NCI-H1930 (cell line): Measurements from ENCODE around the gene DIP2A.

Source experiments
- DNase-seq, 2 experiments: peaks; one replicate each; lab custom pipeline; 2025; lab: John Stamatoyannopoulos, UW

The DIP2A gene

GRCh38 chr21:46537026-46537425 lies 78.3 kb downstream of the DIP2A start:
- no peak for DNase-seq

DNA sequence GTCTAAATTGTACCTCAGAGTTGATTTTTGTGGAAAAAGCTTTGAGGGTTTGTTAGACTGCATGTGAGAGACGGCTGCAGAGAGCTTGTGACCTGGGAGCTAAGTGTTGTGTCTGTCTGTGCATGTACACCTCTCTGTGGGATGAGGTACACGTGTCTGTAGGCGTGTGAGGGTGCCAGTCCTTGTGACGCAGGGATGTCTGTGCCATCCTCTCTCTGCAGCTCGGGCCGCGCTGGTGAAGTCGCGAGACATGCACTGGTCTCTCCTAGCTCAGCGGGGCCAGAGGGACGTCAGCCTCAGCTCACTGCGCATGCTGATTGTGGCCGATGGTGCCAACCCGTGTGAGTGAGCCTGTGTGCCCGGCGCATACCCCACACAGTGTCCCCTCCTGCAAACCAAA lies 79.6 kb downstream of the DIP2A start:
- no peak for DNase-seq

DNA sequence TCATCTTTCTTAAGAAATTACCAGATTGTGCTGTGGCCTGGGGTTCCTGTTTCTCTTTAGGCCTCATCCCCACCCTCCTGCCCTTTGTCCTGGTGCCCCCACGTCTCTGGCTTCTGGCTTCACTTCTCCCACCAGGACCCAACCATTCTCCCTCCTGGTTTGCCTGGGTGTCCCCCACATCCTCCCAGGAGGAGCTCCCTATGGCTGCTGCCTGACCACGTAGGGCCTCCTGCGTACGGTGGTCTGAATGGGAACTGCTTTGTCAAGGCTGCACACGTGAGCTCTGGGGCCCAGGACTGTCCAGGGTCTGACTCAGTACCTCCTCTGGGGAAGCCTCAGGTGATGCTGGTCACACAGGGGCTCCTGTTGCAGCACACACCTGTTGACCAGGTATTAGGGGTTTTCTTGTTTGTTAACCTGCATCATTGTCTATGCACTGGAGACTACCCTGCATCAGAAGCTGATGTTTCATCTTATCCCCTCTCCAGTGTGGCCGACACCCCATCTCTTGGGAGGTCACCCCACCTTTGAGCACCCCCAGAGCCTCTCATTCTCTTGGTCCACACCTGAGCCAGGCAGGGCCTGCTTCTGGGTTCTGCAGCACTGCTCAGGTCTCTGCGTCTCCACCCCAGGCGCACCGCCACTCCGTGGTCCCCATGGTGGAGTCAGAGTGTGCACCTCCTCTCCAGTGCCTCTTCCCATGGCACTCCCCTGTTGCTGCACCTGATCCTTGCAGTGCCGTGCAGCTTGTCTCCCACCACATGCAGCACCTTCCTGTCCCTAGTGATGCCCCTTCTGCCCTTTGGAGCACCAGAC lies 80.4 kb downstream of the DIP2A start:
- no peak for DNase-seq

- no peak for DNase-seq
Measured at GRCh38 chr21:46540087-46540710, 81.5 kb downstream of the DIP2A start.

DNA sequence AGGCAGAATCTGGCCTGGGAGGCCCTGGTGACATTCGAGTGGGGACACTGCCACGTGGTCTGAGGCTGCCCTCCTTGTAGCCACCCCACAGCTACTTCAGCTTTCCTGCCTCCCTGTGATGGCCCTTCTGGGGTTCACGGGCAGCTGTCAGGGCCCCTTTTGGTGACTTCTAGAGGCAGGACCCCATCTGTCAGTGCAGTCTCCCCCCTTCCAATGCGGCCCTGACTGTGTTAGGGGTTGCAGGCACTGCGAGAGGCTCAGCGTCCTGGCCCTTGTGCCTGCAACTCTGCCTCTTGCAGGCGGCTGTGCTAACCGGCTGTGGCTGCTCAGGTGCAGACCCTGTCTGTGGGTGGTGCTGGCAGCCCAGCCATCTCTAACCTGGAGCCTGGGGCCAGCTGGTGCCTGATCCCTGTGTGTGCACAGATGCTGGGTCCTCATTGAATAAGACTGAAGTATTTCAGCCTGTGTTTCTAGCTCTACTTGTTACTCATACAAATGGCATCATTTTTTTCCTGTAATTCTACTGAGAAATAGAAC lies 84.0 kb downstream of the DIP2A start:
- no peak for DNase-seq

- DNase-seq, result no peak
Measured at GRCh38 chr21:46543306-46543705, 84.6 kb downstream of the DIP2A start.

GRCh38 chr21:46544003-46544402 lies 85.3 kb downstream of the DIP2A start:
- no peak for DNase-seq

DNA sequence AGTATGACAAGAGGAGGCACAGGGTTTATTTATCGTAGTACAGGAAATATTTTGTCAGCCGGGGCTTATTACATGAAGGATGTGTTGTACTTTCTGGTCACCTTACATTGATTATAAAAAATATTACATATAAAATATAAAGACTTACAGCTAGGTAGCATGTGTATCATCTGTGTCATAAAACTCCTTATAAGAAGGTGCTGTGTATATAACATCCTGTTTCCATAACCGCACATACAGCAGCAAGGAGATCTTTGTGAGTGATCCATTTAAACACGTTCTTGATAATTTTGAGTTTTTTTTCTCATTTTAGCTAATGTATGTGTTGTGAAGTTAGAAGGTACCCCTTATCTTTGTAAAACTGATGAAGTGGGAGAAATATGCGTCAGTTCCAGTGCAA lies 86.1 kb downstream of the DIP2A start:
- DNase-seq, result no peak

DNA sequence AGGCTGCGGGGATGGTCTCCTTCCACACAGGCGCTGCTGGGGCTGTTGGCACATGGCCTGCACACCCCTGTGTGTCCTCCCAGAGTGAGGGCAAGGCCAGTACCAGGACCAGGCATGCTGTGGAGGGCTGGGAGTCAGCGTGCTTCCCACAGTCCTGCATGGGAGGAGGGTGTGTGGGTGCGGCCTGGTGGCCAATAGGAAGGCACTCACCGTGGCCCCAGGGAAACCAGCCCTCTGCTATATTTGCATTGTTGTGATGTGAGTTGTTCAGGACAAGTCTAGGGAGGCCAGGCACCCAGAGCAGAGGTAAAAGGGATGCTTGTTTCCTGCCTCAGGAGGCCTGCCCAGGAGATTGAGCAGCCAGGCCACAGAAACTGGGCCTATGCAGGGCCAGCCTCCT lies 86.7 kb downstream of the DIP2A start:
- no peak for DNase-seq

DNA sequence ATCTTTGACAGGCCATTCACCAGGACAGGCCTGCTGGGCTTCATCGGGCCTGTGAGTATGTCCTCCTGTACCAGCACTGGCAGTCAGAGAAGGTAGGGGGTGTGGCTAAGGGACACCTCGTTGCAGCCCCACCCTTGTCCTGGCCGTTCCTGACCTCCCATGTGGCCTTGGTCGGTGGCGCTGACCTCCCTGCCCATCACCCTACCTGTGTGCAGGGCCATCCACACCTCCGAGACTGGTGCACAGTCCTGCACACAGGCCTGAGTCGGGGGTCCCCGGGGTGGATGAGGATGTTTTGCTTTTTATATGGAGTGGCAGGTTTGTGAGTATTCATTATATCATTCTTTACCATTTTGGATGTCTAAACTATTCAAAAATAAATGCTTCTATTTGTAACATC lies 87.2 kb downstream of the DIP2A start:
- no peak for DNase-seq

GRCh38 chr21:46546799-46547198 lies 88.1 kb downstream of the DIP2A start:
- no peak for DNase-seq

DNA sequence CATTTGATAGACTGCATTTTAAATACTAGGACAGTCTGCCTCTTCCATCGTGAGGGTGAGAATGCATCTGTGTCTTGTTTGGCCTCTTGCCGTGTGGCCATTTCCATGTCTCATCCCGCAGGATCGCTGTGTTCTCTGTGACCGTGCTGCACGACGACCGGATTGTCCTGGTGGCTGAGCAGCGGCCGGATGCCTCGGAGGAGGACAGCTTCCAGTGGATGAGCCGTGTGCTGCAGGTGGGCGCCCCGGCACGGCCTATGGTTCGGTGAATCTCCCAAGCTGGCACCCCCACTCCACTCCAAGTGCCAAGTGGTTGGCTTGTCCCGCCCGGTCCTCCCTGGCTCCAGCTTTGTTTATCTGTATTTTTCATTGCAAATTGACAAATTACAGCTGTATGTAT lies 91.0 kb downstream of the DIP2A start:
- DNase-seq, result no peak

DNA sequence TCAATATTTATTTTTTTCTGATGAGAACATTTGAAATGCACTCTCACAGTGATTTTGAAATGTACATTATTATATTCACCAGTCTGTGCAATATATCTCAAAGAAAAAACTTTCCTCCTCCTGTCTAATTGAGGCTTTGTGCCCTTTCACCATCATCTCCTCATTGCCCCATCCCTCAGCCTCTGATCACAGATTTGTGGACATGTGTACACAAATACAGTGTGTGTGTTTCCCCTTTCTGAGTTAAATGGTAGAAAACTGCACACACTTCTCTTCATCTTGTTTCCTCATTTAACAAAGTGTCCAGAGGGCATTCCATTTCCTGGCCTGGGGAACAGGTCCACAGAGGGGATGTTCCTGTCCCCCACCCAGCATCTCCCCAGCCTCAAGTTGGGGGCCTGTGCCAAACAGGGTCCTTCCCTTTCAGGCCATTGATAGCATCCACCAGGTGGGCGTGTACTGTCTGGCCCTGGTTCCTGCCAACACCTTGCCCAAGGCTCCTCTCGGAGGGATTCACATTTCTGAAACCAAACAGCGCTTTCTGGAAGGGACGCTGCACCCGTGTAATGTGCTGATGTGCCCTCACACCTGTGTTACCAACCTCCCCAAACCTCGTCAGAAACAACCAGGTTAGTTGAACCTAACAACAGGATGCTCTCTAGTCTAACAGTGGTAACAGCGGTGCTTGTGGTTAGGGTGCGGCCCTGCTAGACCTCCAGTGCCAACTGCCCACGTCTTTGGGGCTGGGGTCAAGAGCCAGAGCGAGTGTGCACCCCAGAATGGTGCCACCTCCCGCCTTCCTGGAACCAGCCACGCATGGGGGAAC lies 91.6 kb downstream of the DIP2A start:
- no peak for DNase-seq

DNA sequence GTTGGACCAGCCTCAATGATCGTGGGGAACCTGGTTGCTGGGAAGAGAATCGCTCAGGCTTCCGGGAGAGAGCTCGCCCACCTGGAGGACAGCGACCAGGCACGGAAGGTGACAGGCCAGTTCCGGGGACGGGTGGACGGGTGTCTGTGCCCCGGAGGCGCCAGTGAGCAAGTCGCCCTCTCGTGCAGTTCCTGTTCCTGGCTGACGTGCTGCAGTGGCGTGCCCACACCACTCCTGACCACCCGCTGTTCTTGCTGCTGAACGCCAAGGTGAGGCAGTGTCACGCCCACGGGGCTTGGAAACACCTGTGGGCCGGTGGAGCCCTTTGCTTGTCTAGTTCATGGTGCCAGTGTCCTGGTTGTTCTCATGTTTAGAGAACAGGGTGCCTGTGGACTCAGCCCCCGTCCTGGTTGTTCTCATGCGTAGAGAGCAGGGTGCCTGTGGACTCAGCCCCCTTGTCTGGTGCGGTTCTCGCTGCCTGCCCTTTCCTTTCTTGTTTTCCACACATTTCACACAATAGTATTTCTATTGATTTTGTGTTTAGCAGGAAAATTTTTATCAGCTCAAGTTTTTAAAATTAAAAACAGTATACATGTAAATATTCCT lies 93.0 kb downstream of the DIP2A start:
- no peak for DNase-seq

DNA sequence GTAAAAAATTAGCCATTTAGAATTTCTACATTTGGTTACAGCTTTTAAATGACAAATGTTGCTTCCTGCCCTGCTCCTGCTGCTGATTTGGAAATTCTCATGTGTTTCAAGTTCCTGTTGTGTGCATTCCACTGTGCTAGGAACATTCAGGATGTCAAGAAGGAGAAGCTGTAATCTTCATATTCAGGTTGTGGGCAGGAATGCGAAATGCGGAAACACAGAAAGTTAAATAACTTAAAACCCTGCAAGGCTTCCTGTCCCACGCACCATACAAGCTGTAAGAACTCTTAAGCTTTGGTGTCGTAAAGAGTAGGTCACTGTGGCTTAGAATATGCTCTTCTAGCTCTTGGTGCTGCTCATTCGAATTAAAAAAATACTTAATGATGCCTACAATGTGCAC lies 93.6 kb downstream of the DIP2A start:
- no peak for DNase-seq

- no peak for DNase-seq
Measured at GRCh38 chr21:46552865-46553379, 94.2 kb downstream of the DIP2A start.

DNA sequence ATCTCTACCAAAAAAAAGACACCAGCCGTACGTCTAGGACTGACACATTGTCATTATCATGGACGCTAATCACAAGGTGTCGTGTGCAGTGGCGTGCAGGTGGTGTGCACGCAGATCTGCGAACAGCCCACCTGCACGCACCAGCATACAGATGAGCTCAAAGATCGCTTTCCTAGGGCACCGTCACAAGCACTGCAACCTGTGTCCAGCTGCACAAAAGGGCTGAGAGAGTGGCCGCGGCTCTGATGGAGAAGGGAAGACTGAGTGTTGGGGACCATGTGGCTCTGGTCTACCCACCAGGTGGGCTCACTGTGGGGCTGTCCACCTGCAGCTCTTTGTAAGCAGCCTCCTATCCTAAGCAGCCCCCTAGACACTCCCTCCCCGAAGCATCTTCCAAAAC lies 95.3 kb downstream of the DIP2A start:
- no peak for DNase-seq

DNA sequence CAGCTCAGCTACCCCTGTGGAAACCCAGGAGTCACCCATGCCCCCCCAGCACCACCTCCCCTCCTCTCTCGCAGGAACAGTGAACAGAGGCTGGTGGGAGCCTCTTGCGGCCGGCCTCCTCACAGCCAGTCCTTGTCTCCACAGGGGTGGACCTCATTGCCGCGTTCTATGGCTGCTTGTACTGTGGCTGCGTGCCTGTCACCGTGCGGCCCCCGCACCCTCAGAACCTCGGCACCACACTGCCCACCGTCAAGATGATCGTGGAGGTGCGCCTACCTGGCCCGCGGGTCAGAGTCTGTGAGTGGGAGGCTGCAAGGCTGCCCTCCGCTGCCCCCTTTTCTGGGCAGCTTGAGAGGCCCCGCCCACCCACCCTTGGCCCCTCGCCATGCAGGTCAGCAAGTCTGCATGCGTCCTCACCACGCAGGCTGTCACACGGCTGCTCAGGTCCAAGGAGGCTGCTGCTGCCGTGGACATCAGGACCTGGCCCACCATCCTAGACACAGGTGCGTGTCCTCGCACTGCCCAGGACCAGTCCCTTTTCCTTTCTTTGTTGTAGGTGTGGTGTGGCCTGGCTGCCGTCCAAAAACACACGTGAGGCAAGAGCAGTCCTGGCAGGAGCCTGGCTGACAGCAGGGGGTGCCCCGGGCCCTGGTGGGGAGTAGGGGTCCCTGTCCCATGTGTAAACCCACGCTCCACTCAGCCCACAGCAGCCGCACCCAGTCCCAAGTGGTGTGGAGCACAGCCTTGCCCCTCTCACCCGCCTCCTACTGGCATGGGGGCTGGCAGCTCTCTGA lies 95.9 kb downstream of the DIP2A start:
- DNase-seq, result no peak

DNA sequence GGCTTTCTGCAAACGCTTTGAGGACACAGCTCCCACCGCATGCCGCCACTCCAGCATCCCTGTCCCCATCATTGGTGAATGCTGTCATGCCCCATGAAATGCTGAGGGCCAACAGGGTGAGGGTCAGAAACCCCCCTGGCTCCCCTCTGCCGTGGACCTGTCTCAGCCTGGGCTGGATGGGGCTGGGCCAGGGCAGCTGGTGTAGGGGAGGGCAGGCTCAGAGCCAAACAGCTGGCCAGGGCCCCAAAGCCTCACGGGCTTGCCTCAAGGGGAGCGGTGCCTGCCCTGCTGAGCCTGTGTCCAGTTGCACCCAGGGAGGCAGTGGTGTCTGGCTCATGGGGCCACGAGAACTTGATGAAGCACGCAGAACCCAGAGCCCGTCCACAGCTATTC lies 96.5 kb downstream of the DIP2A start:
- DNase-seq, result no peak

DNA sequence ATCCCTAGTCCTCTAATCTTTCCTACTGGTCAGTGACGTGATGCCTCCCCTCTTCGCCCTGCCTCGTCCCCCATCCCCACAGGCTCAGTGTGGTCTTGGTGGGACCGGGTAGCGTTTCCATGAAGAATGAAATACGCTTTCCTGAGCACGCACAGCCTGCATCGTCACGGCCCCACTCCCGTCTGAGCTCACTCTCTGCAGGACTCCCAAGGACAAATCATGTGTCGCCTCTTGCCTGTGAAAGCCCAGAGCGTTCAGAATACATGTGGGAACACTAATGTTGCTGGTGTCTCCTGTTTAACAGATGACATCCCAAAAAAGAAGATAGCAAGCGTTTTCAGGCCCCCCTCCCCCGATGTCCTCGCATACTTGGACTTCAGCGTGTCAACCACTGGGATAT lies 97.0 kb downstream of the DIP2A start:
- no peak for DNase-seq

DNA sequence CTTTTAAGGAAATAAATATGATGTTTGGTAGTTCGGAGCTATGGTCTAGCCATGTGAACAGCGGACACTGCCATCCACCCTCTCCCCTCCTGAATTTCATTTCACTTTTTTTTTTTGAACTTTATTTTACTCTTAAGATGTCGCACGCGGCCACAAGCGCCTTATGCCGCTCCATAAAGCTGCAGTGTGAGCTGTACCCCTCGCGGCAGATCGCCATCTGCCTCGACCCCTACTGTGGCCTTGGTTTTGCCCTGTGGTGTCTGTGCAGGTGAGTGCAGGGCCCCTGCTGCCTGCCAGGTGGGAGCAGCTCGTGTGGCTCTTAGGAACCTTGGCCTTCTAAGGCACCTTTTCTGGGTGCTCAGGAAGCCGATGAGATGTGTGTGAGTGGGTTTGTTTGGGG lies 98.1 kb downstream of the DIP2A start:
- no peak for DNase-seq
